ENCODE measurements around the gene NPB. TPM values are rescaled to one million over a fixed set of nuclear protein-coding genes. Genes with fewer than 3 reads are reported as not detected.

NPB gene
- total RNA-seq, 1 donor from 2014 or later = 1.9 TPM

GRCh38 chr17:81923302-81924260 is 21.5 kb downstream of the NPB start:
- DNase-seq (ENCODE audit: extremely low read depth, low read depth, low spot score) = no peak

- DNase-seq (ENCODE audit: extremely low read depth, low read depth, low spot score) = no peak
Measured at GRCh38 chr17:81924557-81925532, 22.8 kb downstream of the NPB start.

DNA sequence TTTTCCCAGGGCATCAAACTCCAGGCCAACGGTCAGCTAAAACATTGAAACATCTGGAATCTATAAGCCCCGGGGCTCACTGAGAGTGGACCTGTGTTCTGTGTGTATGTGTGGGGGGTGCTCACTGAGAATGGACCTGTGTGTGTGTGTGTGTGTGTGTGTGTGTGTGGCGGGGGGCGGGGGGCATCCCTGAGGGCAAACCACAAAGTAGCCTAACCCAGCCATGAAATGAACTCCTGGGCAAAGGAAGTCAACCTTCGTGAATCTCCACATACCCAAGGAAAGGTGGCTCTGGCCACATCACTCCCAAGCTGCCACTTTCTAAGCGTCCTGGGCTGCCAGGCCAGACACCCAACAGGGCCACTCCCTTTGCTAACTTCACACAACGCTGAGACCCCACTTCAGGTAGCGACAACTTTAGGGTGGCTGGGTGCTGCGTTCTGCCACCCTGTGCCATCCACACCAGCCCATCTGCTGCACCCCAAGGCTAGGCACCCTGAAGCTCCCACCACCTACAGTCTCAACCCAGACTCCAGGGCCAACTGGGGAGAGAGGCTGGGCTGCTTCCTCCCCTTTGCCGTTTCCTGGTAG is 23.9 kb downstream of the NPB start:
- DNase-seq (ENCODE audit: extremely low read depth, low read depth, low spot score) = no peak

DNA sequence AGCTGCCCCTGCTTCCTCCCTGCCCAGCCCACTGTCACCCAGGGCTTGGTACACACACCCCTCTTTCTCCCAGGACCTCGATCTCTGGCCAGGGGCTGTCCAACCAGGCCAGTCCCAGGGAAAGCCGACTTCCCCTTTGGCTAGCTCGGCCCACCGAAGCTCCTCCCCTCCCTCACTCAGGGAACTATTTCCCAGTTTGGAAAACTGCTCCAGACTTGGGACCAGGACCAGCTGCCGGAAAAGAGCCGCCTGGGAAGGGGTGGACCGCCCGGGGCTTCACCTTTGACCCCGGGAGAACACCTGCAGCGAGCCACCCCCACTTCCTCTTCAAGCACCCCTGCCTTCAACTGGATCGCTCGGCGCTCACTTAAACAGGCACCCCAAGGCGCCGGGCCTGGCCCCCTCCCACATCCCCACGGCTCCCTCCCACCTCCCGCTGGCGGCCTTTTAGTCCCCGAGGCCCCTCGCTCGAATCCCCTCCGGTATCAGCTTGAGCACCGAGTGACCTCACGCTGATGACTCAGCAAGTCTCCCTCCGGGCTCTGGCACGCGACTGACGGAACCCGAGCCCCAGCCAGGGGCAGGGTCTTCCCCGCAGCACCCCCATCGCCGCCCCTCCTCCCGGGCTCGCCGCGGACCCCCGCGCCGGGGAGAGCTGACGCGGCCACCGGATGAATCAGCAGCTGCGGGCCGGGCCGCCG is 24.6 kb downstream of the NPB start:
- DNase-seq (ENCODE audit: extremely low read depth, low read depth, low spot score) = peak; percentile 42

- DNase-seq (ENCODE audit: extremely low read depth, low read depth, low spot score) = no peak
Measured at GRCh38 chr17:81927152-81927652, 25.2 kb downstream of the NPB start.

DNA sequence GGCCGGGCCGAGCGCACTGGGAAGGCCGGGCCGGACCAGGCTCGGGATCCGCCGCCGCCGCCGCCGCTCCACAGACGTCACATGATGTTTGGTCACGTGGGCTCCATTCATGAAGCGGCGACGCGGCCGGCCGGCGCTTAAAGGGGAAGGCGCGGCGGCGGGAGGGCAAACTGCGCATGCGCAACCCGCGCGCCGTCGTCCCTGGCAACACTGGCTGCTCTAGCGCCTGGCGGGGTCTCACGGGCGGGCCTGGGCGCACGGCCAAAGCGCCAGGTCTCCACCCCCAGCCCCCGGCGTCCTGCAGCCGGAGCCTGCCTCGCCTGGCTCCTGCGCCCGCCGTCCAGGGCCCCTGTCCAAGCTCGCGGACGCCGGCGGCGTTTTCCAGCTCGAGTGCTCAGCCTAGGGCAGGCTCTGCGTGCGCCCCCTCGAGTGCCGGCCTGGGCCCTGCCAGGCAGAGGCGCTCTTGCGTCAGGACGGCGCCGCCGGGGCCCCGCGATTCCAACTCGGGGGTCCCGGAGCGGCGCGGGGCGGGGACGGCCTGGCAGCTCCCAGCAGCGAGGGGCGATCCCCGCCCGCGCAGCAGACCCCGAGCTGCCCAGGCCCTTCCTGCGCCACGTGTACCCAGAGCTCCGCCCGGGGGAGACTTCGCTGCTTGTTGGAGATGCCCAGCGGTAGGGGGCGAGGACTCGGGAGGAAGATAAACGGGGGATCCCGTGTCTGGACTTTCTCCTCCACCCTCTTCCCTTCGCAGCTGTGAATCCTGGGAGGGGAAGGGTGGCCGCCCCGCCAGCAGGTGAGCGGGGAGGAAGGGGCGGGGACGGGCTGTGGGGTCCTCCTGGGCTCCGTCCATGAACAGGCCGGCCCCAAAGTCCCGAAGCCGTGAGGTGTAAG is 25.9 kb downstream of the NPB start, which contains the start of gene MAFG:
Gene MAFG (minus strand): TSS at position 83 of the 891 bp plus-strand sequence. CDS start 4,550 bp downstream, outside the sequence.
- DNase-seq (ENCODE audit: extremely low read depth, low read depth, low spot score) = peak; percentile 33

DNA sequence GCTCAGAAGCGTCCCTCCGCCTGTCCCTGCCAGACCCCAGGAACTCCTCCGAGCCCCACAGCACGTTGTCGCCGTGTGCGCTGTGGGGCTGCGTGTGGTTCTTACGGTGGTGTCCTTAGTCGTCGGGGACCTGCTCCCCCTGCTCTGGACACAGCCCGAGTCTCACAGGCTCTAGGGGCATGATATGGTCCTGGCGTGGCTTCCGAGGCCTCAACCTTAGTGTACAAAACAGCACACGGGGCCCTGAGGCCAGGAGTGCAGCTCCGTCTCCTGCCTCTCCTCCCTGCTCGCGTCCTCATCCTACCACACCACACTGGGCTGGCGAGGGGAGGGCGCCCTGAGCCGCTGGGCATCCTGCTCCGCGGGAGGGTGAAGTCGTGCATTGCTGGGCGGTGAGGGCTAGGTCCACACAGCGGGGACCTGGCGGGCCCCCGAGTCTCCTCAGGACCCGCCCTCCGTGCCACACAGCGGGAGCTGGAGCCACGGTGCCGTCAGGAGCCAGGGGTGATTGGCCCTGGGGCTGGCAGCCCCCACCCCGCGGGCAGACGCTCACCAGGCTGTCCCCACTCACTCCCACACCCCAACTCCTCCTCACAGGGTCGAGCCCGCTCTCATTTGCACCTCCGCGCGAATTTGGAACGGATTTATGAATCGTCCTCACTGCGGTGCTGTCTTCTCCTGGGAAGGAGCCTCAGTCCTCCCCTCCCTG is 26.7 kb downstream of the NPB start:
- DNase-seq (ENCODE audit: extremely low read depth, low read depth, low spot score) = no peak

DNA sequence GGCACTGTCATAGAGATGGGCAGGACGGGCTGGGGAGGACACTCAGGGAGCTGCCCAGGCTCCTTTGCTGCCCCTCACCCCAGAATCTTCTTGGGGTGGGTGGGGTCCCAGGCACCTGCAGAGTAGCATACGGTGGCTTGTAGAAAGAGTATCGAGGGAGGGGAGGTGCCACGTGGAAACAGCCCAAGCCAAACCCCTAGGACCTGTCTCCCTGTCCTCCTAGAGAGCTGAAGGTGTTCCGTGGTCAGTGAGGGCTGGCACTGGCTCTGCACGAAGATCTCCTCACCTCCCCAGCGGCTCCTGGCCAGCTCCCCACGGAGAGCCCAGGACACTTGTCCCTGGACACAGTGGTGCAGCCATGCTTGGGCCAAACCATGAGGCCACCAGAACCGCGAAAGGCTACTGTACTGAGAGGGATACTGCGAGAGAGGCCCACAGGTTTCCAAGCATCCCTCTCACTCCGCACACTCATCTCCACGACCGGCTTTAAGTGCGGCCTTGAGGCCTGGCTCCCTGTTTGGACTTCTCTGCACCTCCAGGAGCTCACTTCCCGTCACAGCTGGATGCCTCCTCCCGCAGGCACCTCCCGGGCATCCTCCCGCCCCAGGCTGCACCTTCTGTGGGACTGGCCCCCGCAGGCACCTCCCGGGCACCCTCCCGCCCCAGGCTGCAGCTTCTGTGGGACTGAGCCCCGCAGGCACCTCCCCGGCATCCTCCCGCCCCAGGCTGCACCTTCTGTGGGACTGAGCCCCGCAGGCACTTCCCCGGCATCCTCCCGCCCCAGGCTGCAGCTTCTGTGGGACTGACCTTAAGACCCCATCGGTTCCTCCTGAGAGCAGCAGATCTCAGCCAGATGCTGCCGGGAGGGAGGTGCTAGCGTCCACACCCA is 27.5 kb downstream of the NPB start:
- no peak for DNase-seq (ENCODE audit: extremely low read depth, low read depth, low spot score)

DNA sequence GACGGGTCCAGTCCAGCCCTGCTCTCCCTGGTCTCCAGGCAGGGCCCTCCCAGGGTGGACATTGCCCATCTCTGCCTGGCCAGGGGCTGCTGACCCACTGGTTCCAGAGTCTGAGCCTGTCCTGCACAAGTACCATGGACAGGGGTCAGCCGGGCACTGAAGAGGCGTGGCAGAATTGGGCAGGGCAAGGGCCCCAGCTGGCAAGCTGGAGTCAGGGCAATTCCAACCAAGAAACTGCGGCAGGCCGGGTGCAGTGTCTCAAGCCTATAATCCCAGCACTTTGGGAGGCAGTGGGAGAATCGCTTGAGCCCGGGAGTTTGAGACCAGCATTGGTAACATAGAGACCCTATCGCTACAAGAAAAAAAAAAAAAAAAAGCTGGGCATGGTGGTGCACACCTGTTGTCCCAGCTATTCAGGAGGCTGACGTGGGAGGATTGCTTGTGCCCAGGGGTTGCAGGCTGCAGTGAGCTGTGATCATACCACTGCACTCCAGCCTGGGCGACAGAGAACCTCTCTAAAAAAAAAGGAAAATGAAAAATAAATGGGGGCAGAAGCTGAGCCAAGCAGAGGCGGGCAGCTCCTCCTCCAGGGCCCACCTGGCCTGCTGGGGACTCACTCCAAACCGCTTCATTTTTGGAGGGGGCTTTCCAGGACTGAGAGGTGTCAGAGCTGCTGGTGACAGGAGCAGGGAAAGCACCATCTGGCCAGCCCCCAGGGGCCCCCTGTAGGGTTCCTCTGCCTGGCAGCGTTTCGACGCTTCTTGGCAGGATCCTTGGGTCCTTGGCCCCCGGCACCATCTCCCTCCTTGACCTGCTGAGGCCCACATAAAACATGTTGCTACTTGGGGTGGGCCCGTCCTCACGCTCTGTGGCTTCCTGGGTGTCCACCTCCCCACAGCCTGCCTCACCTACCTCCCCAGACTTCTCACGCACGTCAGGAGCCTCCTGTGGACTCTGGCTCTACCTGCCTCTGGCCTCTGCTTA is 28.4 kb downstream of the NPB start:
- no peak for DNase-seq (ENCODE audit: extremely low read depth, low read depth, low spot score)

- DNase-seq (ENCODE audit: extremely low read depth, low read depth, low spot score) = no peak
Measured at GRCh38 chr17:81931189-81931556, 29.1 kb downstream of the NPB start.

- no peak for DNase-seq (ENCODE audit: extremely low read depth, low read depth, low spot score)
Measured at GRCh38 chr17:81931557-81932332, 29.7 kb downstream of the NPB start.

GRCh38 chr17:81932333-81932983 is 30.4 kb downstream of the NPB start:
- DNase-seq (ENCODE audit: extremely low read depth, low read depth, low spot score) = no peak

DNA sequence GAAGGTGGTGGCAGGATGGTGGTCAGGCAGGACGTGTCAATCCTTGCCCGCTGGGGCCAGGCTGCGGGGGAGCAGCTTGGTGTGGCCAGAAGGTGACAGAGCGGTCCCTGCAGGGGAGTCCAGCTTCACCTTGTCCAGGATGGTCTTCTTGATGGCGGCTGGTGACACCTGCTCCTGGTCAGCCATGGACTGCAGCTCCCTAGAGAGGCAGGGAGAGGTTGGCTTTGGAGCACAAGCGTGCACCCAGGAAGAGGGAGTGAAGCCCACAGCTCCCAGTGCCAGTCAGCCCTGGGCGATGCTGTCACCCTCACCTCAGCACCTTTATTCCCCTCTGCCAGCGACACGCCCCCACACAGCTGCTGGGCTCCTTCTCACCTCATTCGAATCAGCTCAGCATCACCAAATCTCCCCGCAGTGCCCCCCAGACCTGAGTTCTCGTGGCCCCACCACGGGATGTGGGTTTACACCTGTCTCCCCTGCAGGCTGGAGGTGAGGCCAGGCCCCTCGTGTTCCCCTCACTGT is 31.2 kb downstream of the NPB start:
- DNase-seq (ENCODE audit: extremely low read depth, low read depth, low spot score) = no peak

- no peak for DNase-seq (ENCODE audit: extremely low read depth, low read depth, low spot score)
Measured at GRCh38 chr17:81934098-81934757, 32.2 kb downstream of the NPB start.
